EL (cell line): ENCODE results near the gene UNC13D.
"Not testable (repeated sequence)": the region's sequence is repeated elsewhere in the genome, so short reads cannot be mapped to it uniquely, and the experiment has no call there.

ENCODE experiments used
- DNase-seq: peaks from one replicate; pipeline ENCODE4 v3.0.0-alpha.2; 2016

Gene UNC13D

DNA sequence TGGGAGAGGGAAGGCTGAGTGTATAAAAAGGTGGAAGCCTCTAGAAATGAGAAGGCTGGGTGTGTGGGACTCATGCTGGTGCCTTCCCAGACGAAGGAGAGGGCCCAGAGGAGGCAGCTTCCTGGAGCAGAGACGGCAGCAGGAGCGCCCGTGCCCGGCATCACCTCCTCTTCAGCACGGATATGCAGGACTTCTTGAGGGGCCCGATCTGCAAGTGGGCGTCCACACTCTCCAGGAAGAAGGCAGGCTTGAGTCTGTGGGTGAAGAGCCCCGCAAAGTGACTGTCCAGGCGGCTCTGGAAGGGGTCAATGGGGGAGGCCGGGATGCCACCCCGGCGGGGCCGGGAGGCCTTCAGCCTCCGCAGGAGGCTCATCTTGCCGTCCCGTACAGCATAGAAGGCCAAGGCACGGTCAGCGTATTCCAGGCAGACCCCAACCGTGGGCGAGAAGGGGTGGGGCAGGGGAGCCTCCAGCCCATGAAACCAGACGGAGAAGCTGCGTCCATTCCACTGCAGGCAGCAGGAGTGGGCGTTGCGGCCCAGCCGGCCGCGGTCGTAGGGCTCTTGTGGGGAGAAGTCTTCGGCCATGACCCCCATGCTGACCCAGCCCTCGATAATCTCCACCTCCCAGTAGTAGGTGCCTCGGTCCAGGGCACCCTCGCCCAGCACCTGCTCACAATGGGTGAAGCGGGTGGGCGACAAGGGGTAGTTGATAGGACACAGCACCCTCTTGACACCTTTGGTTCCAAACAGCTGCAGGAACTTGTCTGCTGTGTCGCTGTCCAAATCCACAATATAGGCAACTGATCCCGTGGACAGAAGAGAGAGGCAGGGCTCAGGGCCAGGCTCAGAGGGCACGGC lies 30.3 kb upstream of the UNC13D start:
- DNase-seq, result no peak

DNA sequence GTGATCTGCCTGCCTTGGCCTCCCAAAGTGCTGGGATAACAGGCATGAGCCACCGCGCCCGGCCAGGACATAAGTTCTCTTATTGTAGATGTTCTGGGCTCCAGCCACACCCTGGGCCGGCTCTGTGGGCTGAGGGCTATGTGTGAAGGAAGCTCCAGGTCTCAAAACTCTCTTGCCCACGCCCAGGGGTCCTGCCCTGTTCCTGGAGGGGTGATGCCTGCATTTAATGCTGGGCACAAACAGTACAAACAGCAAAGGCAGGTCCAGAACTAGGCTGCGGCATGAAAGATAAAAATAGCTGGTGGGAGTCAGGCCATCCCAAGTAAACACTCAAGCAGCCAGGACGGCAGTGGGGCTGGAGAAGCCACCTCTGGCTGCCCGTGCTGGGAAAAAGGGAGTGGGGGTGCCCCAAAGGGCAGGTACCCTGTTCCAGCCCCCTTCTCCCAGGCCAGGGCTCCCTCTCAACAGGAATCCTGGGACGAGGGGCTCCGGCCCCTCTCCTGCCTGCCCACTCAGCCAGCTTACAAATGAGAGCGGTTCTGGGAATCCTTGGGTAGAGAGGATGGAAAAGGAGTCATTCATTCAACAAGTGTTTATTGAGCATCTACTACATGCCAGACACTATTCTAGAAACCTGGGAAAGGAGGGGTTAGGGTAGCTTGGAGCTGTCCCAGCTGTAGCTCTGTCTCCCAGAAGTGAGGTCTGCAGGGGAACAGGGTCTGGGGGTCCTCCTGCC lies 29.6 kb upstream of the UNC13D start:
- DNase-seq, result no peak

DNA sequence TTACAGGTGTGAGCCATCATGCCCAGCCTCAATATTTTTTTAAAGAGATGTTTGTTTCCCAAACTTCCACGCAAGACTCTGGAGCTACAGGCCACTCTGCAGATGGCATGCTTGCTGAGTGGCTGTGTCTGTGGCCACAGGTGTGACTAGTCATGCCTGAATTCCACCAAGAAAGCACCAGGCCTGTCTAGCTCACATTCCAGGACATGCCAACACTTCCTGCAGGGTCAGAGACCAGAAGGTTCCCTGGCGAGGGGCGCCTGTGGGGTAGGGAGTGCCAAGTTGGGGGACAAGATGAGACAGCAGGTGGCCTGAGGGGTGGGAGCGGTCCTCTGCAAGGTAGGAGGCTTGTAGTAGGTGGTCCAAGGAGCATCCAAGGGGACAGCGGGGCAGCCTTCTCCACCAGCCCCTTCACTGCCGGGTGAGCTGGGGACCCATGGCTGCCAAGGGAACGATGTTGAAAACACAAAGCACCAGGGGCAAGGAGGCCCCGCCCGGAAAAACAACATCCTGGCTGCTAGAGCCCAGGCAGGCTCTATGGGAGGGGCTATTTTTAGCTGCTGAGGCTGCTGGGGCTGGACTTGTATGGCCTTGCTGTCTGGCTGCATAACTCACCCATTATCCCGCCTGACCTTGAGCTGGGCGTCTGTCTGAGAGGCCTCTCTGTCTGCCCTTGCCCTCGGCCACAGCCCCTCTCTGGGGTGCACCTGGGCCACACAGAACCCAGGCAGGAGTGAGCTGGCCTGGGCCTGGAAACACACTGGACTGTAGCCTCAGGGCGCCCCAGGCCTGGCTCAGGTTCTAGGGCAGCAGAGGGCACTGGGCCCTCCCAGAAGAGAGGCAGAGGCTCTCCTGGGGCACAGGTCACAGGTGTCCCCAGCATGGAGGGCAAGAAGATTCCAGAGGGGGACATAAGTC lies 28.5 kb upstream of the UNC13D start:
- peak; percentile 75 for DNase-seq

DNA sequence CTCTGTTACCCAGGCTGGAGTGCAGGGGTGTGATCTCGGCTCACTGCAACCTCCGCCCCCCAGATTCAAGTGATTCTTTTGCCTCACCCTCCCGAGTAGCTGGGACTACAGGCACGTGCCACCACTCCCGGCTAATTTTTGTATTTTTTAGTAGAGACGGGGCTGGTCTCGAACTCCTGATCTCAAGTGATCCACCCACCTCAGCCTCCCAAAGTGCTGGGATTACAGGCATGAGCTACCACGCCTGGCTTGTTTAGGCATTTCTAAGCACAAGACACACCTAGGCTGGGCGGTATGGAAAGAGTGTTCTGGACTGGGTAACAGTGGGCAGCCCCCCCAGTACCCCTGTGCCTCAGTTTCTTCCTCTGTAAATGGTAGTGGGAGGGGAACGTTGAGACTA lies 26.0 kb upstream of the UNC13D start:
- DNase-seq, result not testable (repeated sequence)

DNA sequence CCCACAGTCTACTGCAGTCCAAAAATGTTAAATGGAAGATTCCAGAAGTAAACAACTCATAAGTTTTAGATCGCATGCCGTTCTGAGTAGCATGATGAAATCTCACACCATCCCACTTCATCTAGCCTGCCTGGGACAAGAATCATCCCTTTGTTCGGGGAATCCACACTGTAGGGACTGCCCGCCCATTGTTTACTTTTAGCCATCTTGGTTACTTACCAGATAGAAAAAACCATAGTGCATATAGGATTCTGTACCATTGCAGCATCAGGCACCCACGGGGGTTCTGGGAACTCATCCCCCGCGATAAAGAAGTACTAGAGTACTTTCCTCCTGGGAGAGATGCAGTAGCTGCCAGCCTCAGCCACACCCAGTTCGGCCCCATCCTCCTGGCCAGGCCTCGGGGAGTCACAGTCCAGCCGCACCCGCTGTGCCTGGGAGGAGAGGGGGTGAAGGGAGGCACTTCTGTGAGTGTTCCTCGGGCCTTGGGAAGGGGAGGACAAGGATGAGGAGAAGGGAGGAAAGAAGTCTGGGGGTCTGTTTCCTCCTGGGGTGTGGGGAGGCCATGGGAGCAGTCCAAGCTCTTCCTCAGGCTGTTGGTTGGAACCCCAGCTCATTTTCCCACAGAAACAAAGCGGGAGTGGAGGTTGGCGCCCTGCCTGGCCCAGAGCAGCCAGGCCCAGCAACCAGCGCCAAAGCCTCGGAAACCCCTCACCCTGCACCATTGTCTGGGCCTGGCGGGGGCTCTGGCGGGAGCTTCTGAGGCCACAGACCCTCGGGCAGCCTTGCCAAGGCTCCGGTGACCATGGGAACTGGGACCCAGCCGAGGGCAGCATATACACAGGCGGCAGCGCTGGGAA lies 25.3 kb upstream of the UNC13D start:
- no peak for DNase-seq

DNA sequence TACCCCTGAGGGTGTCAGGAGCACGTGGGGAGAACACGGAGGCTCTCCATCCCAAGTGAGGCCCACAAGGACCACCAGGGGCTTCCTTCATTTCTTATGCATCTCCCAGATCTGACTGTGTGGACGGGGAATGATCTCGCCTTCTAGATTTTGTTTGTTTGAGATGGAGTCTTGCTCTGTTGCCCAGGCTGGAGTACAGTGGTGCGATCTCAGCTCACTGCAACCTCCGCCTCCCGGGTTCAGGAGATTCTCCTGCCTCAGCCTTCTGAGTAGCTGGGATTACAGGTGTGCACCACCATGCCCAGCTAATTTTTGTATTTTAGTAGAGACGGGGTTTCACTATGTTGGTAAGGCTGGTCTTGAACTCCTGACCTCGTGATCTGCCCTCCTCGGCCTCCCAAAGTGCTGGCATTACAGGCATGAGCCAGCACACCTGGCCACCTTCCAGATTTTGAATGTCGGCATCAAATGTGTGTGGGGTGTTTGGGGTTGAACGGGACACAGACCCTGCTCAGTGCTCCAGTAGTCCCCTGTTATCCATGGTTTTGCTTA lies 24.6 kb upstream of the UNC13D start:
- DNase-seq, result not testable (repeated sequence)

DNA sequence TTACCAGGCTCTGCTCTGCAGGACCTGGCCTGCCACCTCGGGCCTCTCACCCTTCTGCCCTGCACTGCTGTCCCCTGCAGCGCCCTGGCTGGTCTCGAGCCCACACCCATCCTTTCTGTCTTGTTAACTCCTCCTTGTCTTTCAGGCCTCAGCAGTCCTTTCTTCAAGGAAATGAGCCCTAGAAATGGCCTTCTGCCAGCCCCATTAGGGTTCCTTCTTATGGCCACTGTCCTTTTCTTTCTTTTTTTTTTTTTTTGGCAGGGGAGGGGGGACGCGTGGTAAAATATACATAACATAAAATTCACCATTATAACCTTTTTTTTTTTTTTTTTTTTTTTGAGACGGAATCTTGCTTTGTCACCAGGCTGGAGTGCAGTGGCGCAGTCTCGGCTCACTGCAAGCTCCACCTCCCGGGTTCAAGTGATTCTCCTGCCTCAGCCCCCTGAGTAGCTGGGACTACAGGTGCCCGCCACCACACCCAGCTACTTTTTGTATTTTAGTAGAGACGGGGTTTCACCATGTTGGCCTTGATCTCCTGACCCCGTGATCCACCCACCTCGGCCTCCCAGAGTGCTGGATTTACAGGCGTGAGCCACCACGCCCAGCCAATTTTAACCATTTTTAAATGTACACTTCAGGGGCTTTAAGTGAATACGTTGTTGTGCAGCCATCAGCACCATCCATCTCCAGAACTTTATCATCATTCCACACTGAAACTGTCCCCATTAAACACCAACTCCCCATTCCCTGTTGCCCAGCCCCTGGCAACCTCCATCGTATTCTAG lies 21.4 kb upstream of the UNC13D start:
- DNase-seq, result not testable (repeated sequence)

DNA sequence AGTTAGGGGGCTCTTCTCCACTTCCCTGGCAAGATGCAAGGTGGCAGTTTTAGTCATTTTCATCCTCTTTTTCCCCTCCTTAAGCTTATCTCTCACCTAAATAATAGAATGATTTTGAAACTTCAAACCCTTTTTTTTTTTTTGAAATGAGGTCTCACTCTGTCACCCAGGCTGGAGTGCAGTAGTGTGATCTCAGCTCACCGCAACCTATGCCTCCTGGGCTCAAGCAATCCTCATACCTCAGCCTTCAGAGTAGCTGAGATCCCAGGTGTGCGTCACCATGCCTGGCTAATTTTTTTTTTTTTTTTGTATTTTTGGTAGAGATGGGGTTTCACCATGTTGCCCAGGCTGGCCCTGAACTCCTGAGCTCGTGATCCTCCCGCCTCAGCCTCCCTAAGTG lies 20.7 kb upstream of the UNC13D start:
- not testable (repeated sequence) for DNase-seq

DNA sequence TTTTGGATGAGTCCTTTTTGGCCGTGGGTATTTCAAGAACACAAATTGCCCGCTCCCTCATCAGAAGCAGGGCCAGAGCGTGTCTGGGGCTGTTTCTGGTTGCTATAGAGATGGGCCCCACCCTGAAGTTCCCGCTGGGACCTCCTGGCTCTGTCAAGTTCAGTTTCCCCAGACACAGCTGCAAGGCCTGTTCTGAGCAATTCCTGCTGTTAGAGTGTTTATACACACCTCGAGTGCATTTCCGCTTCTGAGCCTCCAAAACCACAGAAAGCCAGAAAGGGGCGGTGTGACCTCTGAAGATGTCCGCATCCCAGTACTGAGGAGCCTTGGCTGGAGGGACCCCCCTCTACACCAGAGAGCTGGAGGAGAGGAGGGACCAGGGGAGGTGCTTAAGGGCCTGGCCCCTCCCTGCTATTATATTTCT lies 20.3 kb upstream of the UNC13D start:
- peak; percentile 41 for DNase-seq

DNA sequence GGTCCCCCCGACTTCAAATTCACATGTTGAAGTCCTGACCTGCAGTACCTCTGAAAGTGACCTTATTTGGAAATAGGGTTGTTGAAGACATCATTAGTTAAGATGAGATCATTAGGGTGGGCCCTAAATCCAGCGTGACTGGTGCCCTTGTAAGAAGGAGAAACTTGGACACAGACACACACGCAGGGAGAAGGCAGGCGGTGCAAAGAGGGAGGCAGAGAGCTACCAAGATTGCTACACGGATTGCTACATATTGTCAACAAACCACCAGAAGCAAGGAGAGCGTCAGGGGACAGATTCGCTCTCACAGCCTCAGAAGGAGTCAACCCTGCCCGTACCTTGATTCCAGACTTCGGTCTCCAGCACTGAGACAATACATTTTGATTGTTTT lies 17.7 kb upstream of the UNC13D start:
- DNase-seq, result no peak

DNA sequence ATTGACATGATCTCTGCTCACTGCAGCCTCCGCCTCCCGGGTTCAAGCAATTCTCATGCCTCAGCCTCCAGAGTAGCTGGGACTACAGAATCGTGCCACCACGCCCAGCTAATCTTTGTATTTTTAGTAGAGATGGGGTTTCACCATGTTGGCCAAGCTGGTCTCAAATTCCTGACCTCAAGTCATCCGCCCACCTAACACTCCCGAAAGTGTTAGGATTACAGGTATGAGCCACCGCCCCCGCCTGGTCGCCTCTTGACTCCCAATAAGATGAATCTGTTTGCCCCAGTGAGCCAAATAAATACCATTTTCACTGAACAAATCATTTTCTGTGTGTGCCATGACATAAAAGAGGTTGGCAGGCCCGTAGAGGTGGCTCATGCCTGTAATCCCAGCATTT lies 15.2 kb upstream of the UNC13D start:
- DNase-seq, result not testable (repeated sequence)

DNA sequence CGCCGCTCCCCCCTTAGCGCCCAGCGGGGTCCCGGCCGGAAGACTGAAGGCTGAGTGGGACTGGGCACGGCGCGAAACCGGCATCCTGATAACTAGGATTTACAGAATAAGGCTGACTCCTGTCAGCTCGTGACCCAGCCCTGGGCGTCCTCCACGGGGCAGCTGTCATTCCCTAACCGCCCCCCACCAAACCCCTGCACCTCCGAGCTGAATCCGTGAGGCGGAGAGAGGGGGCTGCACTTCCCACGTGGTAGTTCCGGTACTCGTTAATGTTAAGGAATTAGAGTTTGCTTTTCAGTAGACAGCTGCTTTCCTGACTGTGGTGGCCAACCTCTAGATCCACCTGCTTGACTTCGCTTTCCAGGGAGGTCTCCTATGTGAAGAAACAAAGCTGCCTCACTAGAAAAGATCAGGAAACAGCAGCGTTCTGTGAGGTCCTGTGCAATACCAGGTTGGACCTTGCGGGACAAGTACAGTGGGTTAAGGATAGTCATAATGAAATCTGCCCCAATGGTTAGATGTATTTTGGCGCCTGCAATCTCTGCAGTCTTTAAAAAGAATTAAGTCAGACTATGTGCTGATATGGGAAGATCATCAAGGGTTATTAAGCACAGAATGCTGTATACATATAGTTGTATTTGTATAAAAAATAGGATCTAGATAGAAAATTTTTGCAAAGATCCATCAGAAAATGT lies 12.0 kb upstream of the UNC13D start:
- peak; percentile 38 for DNase-seq

DNA sequence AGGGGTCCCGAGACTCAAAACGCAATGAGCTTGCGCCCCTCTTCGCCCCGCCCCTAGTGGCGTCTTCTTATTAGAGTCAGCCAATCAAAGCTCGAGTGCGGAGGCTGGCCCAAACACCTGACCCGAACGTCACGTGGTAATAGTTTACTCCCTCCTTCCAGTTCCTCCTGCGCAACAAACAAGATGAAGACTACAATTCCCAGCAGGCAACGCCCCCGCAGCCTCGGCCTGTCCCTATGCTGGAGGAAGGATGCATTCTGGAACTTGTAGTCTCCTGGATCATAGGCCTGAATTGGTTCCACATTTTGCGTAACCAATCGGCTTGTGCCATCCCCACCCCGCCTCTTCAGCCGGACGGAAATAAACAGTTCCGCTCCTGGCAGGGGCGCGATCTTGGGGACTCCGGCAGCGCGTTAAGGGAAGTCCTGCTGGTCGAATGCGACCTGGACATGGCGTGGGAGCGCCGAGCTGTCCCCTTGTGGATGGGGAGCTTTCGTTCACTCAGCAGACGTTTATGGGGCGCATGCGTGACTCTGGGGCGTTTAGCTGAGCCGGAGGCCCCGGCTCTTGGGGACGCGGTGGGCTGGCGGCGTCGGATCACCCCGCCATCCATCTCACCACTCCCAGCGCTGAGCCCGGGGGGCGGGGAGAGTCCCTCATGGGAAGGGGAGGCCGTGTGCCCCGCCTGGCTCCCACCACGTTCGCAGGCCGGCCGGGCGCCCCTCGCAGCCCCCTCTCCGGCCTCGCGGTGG lies 11.3 kb upstream of the UNC13D start, which contains the start of gene WBP2:
Gene WBP2 (minus strand): TSS at position 26 of the 752 bp plus-strand sequence. CDS start 38 bp downstream, outside the sequence.
- DNase-seq, result peak; percentile 100

DNA sequence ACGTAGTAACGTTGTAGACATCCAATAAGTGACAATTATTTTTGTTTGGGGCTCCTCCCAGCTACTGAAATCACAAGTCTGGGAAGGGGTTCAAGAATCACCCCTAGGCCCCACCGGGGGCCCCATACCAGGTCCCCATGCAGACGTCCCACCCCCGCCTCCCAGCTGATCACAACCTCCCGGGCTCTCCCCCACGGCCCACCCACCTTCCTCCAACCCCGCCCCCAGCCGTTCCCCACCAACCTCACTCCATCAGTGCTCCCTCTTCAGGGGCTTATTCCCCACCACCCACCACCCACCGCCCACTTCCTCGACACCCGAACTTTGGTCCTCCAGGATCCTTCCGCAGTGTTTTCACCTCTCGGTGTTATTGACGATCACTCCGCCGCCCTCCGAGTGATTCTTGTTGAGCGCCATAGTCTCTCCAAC lies 10.7 kb upstream of the UNC13D start:
- DNase-seq, result no peak

DNA sequence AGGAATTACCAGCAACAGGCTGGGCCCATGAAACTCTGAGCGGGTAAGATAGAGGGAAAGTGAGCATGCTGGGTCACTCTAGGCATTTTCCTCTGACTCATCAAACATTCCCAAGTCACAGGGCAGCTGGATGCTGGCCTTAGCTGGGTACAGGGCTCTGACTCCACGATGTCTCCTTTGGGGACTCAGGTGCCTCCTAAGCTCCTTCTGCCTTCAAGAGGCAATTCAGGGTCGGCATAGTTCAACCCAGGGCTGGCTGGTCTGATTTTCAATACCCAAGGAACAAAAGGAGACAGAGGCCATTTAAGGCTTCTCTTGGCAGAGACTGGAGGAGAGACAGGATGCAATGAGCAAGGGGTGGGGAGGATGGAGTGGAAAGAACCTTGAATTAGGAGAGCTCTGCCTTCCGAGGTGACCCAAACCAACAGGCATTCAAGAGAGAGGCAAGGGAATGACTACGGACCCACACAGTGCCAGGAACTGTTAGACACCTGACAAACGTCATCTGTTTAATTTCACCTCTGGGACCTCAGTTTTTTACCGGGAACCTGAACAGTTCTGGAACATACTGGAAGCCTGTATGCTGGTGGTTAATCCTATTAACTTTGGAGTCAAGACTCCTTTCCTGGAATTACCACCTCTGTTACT lies 10.0 kb upstream of the UNC13D start:
- DNase-seq, result peak; percentile 84

DNA sequence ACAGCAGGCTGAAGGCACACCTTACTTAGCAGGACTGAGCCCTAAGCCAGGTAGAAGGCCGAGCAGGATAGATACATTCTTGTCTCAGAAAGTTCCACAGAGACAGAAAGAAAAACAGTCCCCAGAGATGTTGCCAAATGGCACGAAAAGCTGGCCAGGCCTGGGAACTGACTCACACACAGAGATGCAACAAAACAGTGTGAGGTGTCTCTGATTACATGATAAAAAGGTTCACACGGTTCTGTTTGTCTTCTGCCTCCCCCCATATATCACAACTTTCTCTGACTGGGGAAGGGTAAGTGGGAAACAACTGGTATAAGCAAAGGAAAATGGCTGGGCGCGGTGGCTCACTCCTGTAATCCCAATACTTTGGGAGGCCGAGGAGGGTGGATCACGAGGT lies 9.2 kb upstream of the UNC13D start:
- peak; percentile 66 for DNase-seq

DNA sequence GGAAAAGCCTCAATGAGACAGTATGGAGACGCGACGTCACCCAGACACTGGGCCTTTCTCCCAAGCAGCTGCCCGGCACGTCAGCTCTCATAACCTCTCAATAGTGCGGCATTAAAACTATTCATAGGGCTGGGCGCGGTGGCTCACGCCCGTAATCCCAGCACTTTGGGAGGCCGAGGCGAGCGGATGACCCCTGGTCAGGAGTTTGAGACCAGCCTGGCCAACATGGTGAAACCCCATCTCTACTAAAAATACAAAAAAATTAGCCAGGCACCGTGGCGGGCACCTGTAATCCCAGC lies 7.4 kb upstream of the UNC13D start:
- not testable (repeated sequence) for DNase-seq

DNA sequence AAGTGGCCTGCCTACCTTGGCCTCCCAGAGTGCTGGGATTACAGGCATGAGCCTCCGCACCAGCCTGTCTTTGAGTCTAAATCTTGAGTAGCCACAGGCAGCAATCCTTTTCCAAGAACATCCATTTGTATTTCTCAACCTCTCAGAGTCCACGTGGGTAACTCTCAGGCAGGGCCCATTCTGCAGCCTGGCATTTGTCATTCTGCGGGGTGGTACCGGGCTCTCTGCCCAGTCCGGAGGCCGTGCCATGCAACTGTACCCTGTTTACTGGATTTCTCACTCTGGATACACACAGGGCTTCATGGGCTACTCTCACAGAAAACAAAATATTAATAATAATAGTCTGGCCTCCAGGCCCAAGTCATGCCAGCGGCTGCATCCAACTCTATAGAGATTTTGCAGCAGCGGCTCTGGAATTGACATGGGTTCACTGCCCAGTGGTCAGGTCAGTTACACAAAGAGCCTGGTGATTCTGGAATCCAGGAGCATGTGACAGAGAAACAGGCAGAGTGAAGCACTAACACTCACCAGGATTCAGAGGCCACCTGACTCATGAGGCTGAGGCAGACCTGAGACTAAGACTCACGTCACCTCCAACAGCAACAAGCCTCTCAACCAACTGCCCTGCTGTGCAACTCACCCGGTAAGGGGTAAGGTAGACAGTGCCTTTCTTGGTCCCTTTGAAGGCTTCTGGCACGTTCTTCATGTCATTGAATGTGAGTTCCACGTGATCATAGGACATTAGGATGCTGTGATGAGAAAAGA lies 6.9 kb upstream of the UNC13D start:
- DNase-seq, result no peak
